ENCODE measurements around the gene ROR1.

DNA sequence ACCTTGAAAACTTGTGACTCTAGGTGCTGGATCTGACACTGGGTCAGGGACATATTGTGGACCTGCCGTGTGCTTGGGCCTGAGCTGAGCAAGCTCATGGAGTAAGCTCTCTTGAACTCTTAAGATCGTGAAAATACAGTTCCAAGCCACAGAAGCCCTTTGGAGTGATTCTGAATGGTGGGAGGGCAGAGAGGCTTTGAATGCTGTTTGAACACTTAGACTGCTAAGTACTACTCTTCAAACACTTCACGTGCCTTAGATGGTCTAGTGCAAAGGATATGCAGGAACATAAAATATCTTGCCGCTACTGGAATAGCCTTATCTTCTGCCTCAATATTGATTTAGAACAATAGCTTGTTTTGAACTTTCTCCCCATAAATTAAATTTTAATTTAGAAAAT is 21.6 kb downstream of the ROR1 start:
- TF ChIP-seq, protein P1, sequence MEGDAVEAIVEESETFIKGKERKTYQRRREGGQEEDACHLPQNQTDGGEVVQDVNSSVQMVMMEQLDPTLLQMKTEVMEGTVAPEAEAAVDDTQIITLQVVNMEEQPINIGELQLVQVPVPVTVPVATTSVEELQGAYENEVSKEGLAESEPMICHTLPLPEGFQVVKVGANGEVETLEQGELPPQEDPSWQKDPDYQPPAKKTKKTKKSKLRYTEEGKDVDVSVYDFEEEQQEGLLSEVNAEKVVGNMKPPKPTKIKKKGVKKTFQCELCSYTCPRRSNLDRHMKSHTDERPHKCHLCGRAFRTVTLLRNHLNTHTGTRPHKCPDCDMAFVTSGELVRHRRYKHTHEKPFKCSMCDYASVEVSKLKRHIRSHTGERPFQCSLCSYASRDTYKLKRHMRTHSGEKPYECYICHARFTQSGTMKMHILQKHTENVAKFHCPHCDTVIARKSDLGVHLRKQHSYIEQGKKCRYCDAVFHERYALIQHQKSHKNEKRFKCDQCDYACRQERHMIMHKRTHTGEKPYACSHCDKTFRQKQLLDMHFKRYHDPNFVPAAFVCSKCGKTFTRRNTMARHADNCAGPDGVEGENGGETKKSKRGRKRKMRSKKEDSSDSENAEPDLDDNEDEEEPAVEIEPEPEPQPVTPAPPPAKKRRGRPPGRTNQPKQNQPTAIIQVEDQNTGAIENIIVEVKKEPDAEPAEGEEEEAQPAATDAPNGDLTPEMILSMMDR (IDR thresholded peaks at IDR 0.05): no peak
- TF ChIP-seq POLR2A (IDR thresholded peaks at IDR 0.05): no peak

All from testis (tissue), 2 donors.